ENCODE measurements around the gene MITD1. TPM values are rescaled to one million over a fixed set of nuclear protein-coding genes. Genes with fewer than 3 reads are reported as not detected.

MITD1 gene
- total and polyA plus RNA-seq, 4 experiments from 2014 or later, result 54.7 to 84.3 (median 76.5) TPM

Other genes with a start within 250 kb of the MITD1 start
- 1 to 10 TPM; 1.1 to 1.2 TPM for gene CRACDL, start 244.8 kb downstream of the MITD1 start, total RNA-seq
- gene CRACDL, start 244.8 kb downstream of the MITD1 start, polyA plus RNA-seq, result 1 to 10 TPM in 1 of 2 donors, under 1 TPM in 1; 0.25 to 1.3 TPM
- gene C2orf15, start 39.4 kb downstream of the MITD1 start, total RNA-seq, result 1 to 10 TPM; 2.3 to 3.2 TPM
- gene C2orf15, start 39.4 kb downstream of the MITD1 start, polyA plus RNA-seq, result 1 to 10 TPM; 4.7 to 4.9 TPM
- gene TSGA10, start 26.1 kb downstream of the MITD1 start, total RNA-seq, result 10 to 100 TPM; 20.7 to 22.6 TPM
- gene TSGA10, start 26.1 kb downstream of the MITD1 start, polyA plus RNA-seq, result 10 to 100 TPM; 17.0 to 17.3 TPM
- gene LIPT1, start 26.1 kb downstream of the MITD1 start, total RNA-seq, result 10 to 100 TPM; 23.4 to 24.4 TPM
- gene LIPT1, start 26.1 kb downstream of the MITD1 start, polyA plus RNA-seq, result 10 to 100 TPM; 20.5 to 25.6 TPM
- 10 to 100 TPM; 20.2 to 22.7 TPM for gene MRPL30, start 126 bp upstream of the MITD1 start, total RNA-seq
- gene MRPL30, start 126 bp upstream of the MITD1 start, polyA plus RNA-seq, result 10 to 100 TPM; 12.4 to 17.0 TPM
- not detected for gene LYG2, start 74.6 kb upstream of the MITD1 start, total RNA-seq
- not detected for gene LYG2, start 74.6 kb upstream of the MITD1 start, polyA plus RNA-seq
- gene LYG1, start 120.1 kb upstream of the MITD1 start, total RNA-seq, result 1 to 10 TPM; 2.5 to 3.3 TPM
- under 1 TPM in 1 of 2 donors, not detected in 1; 0.52 TPM for gene LYG1, start 120.1 kb upstream of the MITD1 start, polyA plus RNA-seq
- gene TXNDC9, start 155.3 kb upstream of the MITD1 start, total RNA-seq, result 10 to 100 TPM; 24.7 to 31.1 TPM
- gene TXNDC9, start 155.3 kb upstream of the MITD1 start, polyA plus RNA-seq, result 10 to 100 TPM; 56.3 to 63.0 TPM
- 10 to 100 TPM; 36.2 to 44.2 TPM for gene EIF5B, start 156.3 kb upstream of the MITD1 start, total RNA-seq
- gene EIF5B, start 156.3 kb upstream of the MITD1 start, polyA plus RNA-seq, result 10 to 100 TPM in 1 of 2 donors, 1 to 10 TPM in 1; 1.8 to 16.7 TPM

Measured in CD4-positive, alpha-beta memory T cell (primary cell).